Dermis microvascular lymphatic vessel endothelial cell (primary cell): ENCODE results near the gene CFAP251. TPM values are rescaled to one million over a fixed set of nuclear protein-coding genes. Genes with fewer than 3 reads are reported as not detected.
A peak's percentile ranks its signal among the peaks of the same experiment; 100 is the strongest.
"Not testable (repeated sequence)": the region's sequence is repeated elsewhere in the genome, so short reads cannot be mapped to it uniquely, and the experiment has no call there.

Experiments used
- DNase-seq, 2 donors: peaks; one replicate each; pipeline versions ENCODE4 v3.0.0 to v3.0.0-alpha.2; 2010; ENCODE audit warnings: low read depth in 2 of 2
- total RNA-seq: library from RNA; depleted of rRNA; stranded (reverse); fragments of >200 nt; gene quantifications from 2 replicates; pipeline ENCODE4 v1.2.1, GENCODE V29; 2014

CFAP251 gene
- total RNA-seq, 1 donor from 2014 or later = 2.3 TPM

DNA sequence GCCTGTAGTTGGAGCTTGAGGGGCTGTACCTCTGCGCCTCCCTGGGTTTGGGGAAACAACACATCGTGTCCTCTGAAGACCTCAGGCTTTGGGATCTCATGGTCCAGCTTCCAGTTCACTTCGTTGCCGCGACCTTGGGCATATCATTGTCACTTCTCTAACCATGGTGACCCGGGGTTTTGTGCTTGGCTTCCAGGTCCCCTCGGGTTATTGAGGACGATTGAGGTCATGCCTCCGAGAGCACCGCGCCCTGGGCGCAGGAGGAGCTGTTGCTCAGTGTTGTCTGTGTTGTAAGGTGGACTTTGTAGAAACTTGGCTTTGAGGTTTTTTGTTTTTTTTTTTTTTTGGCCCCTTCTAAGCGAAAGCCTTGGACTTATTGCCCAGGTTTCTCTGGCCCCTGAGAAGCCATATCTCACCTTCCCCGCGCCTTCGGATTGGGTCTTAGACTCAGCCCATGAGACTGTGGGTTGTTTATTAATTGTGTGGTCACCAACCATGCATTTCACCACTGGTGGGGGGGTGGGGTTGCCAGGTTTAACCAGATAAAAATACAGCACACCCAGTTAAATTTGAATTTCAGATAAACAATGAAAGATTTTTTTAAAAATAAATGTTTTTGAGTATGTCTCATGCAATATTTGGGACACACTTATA lies 105.9 kb downstream of the CFAP251 start:
- no peak for DNase-seq

DNA sequence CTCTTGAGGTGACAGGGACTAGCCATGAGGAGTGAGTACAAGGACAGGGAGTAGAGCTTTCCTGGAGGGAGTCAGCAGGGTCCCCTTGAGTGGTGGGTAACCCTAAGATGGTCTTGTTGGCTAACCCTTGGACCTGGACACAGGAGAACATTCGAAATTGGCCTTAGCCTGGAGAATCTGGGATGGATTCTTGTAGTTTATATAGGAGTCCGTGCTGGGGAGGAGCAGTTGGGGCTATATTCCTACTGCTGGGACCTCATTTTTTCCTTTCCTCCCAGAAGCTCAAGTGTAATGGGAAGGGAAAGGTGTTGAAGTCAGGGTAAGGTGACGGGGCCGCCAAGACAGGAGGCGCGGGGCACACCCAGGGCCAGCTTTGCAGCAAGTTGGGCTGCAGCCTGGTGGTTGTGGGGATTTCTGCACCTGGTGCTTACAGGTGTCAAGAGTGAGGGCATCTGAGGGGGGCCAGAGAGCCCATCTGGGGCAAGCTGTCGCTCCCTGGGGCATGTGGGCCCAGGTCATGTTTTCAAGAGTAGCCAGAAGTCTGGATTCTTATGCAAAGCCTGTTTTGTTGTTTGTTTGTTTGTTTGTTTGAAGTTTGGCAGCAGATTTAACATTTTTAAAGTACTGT lies 108.4 kb downstream of the CFAP251 start:
- DNase-seq = no peak

DNA sequence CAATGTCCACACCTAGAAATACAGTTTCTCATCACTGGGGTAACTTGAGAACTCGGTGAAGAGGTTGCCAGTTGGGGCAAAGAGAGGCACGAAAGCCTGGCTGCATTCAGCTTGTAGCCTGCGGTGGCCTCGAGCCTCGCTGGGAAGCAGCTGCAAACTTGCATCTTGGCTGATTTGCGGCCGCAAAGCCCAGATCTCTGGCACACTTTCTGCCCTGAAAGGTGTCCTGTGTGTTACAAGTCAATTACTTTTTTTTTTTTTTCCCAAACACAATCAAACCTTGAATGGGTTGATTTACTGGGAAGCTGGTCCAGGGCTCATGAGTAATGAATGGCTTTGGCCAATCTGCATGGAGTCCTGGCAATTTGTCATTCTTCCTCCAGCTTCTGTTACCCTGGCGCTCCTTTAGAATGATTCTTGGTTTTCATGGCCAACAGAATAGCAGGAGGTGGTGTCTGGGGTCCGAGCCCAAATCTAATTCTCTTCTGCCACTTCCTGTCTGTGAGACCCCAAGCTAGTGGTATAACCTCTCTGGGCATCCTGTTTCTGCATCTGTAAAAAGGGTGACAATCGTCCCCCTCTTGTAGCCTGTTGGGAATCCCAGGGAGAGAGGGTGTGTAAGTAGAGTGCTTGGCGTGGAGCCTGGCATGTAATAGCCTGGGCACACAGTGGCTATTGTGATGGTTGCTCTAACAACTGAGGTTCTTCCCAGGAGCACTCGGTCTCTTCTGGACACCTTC lies 109.9 kb downstream of the CFAP251 start:
- no peak for DNase-seq

DNA sequence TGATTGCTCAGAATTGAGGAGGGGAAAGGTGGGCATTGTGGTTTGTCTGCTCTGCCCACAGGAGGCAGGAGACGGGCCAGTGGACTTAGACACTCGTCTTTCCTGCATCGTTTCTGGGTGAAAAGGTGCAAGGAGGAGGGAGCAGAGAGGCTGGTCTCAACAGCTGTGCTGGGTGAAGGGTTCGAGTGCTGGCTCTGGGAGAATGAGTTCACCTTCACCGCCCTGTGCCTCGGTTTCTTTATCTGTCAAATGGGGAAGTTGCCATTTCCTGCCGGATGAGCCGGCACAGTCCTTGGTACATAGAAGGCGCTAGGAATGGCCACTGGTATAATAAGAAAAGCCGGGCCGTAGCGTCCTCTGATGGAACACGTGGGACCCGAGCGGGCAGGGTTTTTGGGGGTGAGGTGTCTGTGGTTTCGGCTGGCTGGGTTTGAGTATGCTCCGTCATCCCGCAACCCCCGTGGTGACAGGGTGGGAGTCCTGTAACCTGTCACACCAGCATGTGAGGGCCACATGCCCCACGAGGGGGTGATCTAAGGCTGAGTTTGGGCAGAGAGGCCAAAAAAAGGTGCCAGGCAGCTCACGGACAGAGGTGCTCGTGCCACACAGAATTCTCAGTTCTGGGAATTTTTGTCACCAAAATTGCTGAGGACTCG lies 110.6 kb downstream of the CFAP251 start:
- DNase-seq = no peak

DNA sequence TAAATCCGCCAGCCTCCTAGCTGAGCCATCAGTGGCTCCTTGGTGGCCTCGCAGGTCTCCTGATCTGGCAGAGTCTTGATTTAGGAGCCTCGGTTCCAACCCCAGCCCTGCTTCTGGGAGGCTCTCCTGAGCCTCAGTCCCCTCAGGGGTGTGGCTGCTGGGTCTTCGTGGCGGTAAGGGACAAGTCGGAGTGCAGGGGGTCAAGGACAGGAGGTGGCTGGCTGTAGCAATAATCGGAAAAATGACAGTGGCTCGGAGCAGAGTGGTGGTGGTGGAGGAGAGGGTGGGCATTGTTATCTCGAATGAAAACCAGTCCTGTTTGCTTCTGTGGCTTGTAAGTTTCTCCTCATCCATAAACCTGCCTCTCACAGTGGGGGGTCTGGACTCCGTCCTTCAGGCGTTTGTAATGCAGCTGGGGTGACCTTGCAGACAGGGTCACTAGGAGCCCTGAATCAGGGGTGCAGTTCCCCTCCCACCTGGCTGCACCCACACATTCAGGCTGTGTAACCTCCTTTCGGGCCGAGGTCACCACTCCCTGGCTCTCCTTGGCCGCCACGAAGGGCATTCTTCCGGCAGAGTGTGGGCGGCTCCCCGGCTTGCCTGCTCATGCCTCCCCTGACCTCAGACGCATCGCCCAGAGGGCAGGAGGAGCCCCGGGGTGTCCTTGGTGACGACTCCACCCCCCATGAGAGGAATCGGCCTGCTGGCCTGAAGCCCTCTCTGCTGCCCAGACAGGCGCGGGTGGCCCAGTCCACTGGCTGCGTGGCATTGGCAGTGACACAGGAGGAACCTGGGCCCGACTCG lies 111.4 kb downstream of the CFAP251 start:
- DNase-seq = no peak

DNA sequence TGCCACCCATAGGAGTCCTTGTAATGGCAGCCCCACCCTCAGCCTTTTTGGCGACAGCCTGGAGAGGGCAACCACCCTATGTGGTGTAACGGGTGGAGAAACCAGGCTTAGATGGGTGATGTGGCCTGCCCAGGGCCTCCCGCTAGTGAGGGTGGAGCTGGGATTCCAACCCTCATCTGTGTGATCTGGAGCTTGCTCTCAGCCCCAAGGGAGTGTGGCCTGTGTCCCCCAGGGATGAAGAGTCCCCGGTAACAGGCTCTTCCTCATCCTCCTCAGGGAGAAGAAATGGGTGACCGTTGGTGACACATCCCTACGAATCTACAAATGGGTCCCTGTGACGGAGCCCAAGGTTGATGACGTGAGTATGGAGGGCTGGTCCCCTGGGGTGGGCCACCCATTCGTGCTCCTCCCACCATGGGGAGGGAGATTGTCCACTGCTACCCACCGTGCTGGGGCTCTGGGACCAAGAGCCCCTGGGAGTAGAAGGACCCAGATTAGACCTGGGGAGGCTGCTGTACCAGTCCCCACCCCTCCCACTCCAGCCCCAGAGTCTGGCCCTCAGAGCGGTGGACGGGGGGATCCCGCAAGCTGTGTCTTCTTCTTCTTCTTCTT lies 112.1 kb downstream of the CFAP251 start:
- DNase-seq = no peak

DNA sequence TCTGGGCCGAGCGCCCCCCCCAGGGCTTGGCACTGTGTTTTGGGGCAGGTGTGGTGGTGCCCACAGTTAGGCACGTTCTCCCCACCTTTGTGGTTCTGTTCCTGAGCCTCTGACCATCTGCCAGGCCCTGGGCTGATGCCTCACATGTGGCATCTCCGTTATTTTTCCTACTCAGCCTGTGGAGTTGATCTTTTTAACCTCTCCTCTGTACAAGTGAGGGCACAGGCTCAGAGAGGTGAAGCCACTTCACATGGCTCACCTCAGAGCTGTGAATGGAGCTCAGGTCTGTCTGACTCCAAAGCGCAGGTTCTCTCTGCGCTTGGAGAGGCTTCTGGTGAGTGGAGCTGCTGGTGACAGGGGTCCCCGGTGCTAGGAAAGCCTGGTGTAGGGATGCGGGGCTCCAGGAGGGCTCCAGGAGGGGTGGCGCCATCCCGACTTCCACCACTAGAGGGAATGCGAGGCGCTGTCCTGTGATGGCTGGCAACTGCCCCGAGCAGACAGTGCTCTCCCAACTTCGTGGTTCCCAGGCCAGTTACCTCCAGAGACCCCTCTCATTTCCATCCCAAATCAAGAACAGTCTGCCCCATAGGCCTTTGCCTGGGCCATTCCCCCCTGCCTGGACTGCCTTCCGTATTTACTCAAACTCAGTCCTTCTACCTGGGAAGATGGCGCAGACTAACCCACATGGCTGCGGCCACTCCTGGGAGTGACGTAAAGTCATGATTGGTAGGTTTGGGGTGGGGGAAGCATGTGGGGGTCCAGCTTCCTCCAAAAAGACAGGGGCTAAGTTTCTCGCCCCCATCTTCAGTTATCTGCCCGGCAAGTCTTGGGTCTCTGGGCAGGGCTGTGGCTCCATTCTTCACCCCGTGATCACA lies 113.2 kb downstream of the CFAP251 start:
- DNase-seq = peak in 1 of 2 donors; percentile 37

DNA sequence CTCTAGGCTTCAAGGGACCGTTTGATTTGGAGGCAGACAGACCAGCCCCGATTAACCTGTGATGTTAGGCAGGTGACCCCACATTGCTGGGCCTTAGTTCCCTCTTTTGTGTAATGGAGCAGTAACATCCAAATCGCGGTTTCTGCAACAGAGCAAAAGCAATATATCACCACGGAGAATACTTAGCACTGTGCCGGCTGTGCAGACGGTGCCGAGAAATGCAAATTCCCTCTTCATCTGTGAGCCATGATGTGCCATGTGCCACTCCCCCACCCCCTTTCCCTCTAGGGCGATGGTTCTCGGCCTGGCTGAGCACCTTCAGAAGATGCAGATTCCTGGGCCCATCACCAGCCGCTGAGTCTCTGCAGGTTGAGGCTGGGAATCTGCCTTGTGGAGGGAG lies 114.2 kb downstream of the CFAP251 start:
- DNase-seq = no peak

DNA sequence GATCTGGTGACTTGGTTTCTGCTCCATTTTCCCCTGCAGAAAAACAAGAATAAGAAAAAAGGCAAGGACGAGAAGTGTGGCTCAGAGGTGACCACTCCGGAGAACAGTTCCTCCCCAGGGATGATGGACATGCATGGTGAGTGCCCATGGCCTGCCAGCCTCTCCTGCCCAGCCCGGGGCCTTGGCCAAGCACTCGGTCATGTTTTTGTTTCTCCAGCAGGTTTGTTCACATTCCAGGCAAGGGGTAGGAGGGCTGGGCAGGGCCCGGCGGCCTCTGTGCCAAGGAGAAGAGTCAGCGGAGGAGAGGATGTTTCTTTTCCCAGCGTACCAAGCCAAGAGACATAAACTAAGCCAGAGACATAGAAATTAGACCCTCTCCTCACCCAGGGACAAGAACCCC lies 116.9 kb downstream of the CFAP251 start:
- no peak for DNase-seq

DNA sequence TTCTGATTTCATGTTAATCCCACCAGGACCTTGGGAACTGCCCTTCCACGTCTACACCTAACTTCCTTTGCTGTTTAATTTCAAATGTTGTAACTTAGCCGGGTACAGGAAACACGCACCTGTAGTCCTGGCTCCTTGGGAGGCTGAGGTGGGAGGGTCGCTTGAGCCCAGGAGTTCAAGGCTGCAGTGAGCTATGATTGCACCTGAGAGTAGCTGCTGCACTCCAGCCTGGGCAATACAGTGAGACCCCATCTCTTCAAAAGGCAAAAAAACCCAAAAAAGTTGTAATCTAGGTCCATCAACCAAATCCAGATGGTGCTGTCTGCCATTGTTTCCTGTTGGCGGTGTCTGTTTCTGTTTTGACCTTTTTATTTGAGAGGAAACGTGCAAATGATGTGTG lies 117.8 kb downstream of the CFAP251 start:
- DNase-seq = no peak

DNA sequence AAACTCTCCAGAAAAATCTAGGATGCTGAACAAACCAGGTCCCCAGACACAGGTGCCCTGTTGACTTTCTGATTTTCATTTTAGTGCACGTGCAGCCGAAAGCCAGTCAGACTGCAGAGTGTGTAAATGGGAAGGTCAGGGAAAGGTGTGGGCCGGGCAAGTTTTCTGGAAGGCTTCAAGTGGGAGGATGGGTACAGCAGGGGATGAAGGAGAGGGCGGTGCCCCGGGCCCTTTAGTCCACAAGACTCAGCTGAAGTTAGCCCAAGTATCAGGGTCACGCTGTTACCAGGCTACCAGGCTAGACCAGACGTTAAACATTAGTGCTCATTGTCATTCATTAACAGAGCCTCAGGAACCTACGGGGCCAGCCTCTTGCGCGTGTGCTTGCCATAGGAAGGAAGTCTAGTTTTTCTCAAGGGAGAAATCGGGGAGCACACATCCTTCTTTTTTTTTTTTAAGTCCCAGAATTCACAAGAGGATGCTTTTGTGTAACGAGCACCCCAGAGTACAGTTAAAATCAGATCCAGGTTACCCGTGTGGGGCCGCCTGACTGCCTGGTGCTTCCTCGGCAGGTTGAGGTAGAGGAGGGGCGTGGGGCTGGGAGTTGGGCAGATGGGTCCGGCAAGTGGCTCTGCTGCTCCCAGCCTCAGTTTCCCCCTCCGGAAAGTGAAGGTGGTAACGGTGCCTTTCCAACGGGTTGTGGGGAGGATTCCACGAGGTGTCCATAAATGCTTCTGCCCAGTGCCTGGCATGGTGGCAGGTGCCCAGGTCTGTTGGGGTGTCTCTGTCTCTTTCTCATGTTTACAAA lies 122.4 kb downstream of the CFAP251 start:
- DNase-seq = no peak

DNA sequence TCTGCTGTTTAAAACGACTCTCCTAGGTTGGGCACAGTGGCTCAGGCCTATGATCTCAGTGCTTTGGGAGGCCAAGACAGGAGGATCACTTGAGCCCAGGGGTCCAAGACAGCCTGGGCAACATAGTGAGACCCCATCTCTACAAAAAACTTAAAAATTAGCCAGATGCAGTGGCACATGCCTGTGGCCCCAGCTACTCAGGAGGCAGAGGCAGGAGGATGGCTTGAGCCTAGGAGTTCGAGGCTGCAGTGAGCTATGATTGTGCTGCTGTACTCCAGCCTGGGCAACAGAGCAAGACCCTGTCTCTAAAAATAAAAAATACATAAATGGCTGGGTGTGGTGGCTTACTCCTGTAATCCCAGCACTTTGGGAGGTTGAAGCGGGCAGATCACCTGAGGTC lies 123.1 kb downstream of the CFAP251 start:
- not testable (repeated sequence) for DNase-seq

DNA sequence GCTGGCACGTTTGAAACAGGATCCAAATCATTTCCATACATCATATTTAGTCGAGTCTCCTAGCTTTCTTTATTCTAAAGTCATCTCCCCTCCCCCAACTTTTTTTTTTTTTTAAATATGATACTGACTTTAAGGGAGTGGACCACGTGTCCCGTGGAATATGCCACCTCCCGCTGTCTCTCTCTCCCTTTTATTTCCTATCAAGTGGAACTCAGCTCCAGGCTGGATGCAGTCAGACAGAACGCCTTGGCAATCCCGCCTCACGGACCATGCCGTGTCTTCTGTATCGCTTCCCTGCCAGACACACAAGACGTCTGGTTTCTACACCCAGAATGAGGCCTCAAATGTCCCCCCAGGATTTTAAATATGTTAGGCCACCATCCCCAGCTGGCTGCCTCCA lies 124.5 kb downstream of the CFAP251 start:
- DNase-seq = no peak

DNA sequence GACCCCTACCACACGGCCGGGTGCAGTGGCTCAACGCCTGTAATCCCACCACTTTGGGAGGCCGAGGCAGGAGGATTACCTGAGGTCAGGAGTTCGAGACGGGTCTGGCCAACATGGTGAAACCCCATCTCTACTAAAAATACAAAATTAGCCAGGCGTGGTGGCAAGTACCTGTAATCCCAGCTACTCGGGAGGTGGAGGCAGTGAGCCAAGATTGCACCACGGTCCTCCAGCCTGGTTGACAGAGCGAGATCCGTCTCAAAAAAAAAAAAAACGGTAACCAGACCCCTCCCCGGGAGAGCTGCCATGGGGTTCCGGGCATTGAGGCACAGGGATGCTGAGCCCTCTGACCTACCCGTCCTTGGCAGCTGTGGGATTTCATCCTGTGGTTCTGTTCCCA lies 125.1 kb downstream of the CFAP251 start:
- DNase-seq = no peak

DNA sequence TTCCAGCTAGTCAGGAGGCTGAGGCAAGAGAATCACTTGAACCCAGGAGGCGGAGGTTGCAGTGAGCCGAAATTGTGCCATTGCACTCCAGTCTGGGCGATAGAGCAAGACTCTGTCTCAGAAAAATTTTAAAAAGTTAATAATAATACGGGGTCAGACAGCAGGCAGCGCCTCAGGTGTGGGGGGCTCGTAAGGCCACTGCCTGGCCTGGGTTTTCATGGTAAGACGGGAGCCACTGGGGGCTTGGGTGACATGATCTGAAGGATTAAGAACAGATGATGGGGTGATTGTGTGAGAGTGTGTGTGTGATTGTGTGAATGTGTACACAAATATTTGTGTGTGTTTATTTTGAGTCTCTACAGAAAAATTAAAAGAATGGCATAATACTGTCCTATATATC lies 126.9 kb downstream of the CFAP251 start:
- no peak for DNase-seq

DNA sequence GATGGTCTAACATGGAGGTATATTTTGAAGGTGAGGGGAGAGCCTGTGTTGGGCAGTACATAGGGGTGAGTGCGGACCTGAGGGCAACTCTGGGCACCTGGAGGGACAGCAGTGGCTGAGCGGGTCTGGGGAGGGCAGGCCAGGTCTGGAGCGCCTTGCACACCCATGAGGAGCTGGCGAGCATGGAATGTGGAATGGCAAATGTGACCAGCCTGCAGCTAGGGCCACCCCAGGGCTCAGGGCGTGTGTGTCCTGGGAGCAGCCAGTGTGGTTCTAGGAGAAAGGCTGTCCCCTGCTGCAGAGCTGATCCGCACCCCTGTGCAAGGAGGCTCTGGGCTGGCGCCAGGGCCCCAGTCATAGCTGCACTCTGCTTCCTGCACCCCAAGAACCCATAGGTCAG lies 127.8 kb downstream of the CFAP251 start:
- DNase-seq = no peak

DNA sequence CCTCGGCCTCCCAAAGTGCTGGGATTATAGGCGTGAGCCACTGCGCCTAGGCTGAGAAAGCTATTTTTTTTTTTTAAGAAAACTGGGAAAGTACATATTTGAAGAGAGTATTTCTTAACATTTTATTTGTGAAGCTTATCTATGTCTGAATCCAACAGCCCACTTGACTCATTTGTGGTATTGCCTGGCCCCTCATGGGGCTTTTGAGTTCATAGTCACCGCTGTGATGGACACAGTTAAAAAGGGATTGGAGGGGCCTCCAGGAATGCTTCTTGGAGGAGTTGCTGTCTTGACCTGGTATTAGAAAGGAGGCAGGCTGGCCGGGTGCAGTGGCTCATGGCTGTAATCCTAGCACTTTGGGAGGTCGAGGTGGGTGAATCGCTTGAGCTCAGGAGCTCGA lies 129.8 kb downstream of the CFAP251 start:
- no peak for DNase-seq

DNA sequence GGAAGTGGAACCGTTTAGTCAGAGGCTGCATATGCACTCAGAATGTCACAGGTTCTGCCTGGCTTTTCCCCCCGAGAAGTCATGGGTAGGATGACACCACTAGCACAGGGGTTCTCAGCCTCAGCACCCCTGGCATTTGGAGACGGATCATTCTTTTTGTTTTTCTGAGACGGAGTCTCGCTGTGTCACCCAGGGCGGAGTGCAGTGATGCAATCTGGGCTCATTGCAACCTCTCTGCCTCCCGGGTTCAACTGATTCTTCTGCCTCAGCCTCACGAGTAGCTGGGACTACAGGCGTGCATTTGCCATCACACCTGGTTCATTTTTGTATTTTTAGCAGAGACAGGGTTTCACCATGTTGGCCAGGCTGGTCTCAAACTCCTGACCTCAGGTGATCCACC lies 131.4 kb downstream of the CFAP251 start:
- DNase-seq = no peak

DNA sequence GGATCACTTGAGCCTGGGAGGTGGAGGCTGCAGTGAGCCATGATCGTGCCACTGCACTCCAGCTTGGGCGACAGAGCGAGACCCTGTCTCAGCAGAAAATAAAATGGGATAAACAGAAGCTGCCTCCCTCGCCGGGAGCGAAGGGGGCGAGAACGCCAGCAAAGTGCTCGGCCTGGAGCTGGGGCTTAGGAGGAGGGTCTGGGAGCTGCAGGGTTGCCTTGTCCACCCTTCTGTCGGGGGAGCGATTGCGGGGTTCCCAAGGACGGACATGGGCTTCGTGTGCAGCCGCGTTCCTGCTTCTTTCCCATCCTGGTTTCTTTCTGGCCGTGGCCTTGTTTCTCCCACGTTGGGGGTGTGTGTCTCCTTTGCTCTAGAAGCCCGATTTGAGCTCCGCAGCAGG lies 132.3 kb downstream of the CFAP251 start:
- no peak for DNase-seq
